ENCODE data around the gene ZNF714.
"Not testable (repeated sequence)": the region's sequence is repeated elsewhere in the genome, so short reads cannot be mapped to it uniquely, and the experiment has no call there.

ZNF714 gene

DNA sequence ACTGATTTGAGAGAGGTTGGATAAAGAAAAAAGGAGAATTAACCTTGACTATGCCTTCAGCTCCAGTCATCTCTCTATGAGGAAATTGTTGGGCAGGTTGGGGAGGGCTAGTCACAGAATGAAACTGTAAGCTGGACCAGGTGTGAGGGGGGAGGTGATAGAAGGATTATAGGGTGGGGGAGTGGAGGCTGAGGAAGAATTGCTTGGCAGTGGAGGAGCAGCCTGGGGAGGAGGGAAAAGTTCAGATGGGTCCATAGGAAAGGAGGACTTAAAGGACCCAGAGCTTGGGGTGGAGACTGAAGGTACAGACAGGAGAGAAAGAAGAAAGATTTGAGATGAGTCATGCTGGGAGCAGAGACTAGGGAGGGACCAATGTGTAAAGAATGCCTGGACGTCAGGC is 51.6 kb downstream of the ZNF714 start:
- DNase-seq = no peak

DNA sequence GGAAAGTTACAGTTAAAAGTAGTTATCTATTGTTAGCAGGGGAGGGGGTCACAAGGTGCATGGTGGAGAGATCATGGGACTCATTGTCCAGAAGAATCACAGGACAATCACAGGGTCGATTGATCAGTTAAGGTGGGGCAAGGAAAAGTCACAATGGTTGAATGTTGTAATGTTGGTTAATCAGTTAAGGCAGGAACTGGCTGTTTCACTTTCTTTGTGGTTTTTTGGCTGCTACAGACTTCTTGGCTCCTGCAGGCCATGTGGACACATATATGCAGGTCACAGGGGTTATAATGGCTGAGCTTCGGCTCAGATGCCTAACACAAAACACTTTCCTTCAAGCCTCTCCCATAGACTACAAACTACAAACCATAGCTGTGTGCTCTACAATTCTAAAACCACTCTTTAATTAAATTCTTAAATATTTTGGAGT is 52.9 kb downstream of the ZNF714 start:
- no peak for DNase-seq

DNA sequence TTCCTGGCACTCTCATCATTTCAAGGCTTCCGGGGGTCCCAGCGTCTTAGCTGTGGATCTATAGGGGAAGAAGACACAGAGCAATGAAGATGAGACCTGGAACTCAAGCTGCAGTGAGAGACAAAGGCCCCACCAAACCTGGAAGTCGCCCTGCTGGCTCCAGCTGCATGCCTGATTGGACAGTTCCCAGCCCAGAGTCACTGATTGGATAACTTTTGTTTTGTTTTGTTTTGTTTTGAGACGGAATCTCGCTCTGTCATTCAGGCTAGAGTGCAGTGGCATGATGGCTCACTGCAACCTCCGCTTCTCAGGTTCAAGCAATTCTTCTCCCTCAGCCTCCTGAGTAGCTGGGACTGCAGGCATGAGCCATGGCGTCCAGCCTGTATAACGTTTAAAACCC is 53.4 kb downstream of the ZNF714 start:
- no peak for DNase-seq

GRCh38 chr19:21138130-21138529 is 56.1 kb downstream of the ZNF714 start:
- DNase-seq = no peak

GRCh38 chr19:21141006-21141405 is 59.0 kb downstream of the ZNF714 start:
- DNase-seq = not testable (repeated sequence)

DNA sequence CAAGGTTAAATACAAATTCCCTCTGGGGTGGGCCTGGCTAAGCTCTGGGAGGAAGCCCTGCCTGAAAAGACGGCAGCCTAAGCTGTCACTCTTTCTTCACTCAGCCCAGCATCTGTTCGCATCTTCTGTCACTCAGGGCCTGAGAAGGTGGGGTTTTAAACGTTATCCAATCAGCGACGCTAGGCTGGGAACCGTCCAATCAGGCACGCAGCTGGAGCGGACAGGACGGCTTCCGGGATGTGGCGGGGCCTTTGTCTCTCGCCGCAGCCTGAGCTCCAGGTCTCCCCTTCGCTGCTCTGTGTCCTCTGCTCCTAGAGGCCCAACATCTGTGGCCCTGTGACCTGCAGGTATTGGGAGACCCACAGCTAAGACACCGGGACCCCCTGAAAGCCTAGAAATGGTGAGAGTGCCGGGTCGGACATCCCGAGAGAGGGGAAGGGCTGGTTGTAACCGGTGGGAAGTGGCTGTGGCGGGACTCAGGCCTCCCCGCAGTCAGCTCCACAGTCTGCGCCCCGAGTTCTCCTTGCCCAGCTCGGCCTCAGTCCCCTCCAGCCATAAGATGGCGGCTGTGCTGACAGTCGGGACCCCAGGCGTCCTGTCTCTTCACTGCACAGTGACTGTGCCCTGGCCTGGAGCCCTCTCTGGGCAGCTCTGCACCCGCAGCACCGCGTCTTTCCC is 59.9 kb downstream of the ZNF714 start, which contains the start of gene ZNF431:
ZNF431 (plus strand) TSS at position 254 of the 678 bp plus-strand sequence; CDS start at position 398, 144 bp downstream.
- DNase-seq = peak; percentile 95

- DNase-seq = no peak
These were observed 61.4 kb downstream of the ZNF714 start for GRCh38 chr19:21143428-21143827.

- no peak for DNase-seq
These were observed 61.9 kb downstream of the ZNF714 start for GRCh38 chr19:21143854-21144253.

DNA sequence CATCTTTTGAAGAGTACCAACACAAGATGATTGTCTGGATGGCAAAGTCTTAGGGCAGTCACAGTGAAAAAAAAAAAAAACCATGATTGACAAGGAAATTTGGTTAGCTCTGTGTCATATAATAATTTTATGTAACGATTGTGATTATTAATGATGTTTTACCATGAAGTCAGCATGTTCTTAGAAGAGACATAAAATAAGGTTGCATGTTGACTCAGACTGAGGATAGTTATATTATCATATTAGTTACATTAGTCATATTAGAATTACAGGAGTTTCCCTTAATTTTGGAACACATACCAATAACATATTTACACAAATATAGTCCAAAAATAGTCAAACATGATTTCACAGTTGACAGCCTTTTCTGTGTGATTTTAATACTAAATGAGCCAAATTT is 65.5 kb downstream of the ZNF714 start:
- no peak for DNase-seq

GRCh38 chr19:21148681-21149080 is 66.7 kb downstream of the ZNF714 start:
- DNase-seq = no peak

GRCh38 chr19:21149877-21150276 is 67.9 kb downstream of the ZNF714 start:
- no peak for DNase-seq

DNA sequence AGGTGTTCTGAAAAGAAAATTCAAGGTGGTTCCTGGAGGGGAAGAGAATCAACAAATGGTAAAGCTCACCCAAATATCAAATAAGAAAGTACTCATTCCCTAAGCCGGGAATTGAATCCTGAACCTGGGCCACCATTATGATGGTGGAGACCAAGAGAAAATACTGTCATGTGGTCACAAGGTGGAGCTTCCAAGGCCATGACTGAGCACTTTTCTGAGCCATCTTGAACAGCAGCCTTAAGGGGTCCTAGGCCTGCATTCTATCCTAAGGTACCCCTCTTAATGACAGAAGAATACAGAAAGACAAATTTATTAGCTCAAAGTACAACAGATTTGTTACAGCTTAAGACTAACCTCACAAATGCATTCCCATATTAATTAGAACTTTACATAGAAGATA is 69.5 kb downstream of the ZNF714 start:
- DNase-seq = no peak

DNA sequence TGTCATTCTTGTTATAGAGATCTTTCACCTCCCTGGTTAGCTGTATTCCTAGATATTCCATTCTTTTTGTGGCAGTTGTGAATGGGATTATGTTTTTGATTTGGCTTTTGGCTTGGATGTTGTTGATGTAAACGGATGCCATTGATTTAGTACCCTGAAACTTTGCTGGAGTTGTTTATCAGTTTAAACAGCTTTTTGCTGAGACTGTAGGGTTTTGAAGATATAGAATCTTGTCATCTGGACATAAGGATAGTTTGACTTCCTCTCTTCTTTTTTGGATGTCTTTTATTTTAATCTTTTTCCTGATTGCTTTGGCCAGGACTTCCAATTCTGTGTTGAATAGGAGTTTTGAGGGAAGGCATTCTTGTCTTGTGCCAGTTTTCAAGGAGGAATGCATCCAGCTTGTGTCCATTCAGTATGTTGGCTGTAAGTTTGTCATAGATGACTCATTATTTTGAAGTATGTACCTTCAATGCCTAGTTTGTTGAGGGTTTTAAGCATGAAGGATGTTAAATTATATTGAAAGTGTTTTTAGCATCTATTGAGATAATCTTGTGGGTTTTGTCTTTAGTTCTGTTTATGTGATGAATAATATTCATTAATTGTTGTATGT is 76.6 kb downstream of the ZNF714 start:
- DNase-seq = no peak

DNA sequence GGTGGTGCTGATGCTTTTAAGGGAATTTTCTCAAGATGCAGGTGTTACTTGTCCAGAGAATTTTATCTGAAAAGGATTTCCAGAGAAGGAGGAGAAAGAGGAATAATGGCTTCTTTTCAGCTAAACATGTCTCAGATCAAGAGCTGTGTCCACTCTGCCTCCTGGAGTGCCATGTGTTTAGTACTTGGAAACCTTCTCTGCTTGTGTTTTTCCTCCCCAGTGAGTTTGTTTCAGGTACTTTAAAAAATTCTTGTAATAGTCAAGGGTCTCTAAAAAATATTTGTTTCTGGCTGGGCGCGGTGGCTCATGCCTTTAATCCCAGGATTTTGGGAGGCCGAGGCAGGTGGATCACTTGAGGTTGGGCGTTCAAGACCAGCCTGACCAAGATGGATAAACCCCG is 82.5 kb downstream of the ZNF714 start:
- DNase-seq = no peak

- no peak for DNase-seq
These were observed 84.4 kb downstream of the ZNF714 start for GRCh38 chr19:21166436-21166835.

Data from activated effector memory CD4-positive, alpha-beta T cell treated with anti-CD3 and anti-CD28 coated beads, Interleukin-2, amount 50 U/mL, for 16 hours (primary cell).